ENCODE data around the gene SIX1.

DNA sequence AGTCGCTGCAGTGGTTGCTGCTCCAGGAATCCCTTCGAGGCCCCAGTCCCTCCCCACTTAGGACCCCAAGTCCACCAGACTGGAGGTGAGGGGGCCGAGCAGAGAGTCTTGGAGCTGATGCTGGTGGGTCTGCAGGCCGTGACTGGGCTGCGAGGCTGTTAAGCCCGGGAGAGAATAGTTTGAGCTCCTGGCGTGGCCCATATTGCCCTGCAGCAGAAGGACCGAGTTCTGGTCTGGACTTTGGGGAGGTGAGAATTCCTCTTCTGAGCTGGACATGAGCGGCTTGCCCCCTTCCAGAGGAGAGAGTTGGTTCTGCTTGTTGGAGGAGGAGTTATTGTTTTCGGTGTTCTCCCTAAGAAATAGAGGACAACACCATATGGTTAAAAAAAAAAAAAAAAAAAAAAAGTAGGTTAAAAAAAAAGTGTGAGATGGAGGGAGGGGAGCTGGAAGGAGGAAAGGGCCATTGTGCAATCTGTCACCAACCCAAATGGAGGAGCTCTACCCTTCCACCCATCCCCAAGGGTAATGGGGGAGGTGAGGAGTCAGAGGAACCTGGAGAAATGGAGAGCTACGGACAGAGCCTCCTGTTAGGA, 3.0 kb downstream of the SIX1 start:
- TF ChIP-seq POLR2AphosphoS5 (IDR thresholded peaks at IDR 0.05) (no peak), POLR2A (IDR thresholded peaks at IDR 0.05) (no peak)

All from gastroesophageal sphincter (tissue), 2 donors.